DND-41 (cell line): ENCODE data around the gene JAKMIP2.

Experiments used
- CTCF ChIP-seq: IDR thresholded peaks from 2 replicates; pipeline ENCODE4 v1.5.1; 2012; ENCODE audit warnings: borderline replicate concordance, low read length, moderate library complexity, mild to moderate bottlenecking; ENCODE audit not compliant: poor library complexity, severe bottlenecking; ENCODE audit errors: extremely low read depth
- EZH2 ChIP-seq: IDR thresholded peaks from 3 replicates; pipeline ENCODE4 v1.6.1; 2012; ENCODE audit warnings: borderline replicate concordance, low read depth, mild to moderate bottlenecking, moderate library complexity, low read length, inconsistent platforms; ENCODE audit not compliant: severe bottlenecking

GRCh38 chr5:147629196-147629595, 153.3 kb downstream of the JAKMIP2 start:
- TF ChIP-seq CTCF, result no peak
- TF ChIP-seq EZH2, result no peak
